HK-2 (cell line): ENCODE measurements around the gene PEPD.
"Not testable (repeated sequence)": the region's sequence is repeated elsewhere in the genome, so short reads cannot be mapped to it uniquely, and the experiment has no call there.

Experiments used
- DNase-seq: peaks from one replicate; pipeline ENCODE4 v3.0.0-alpha.2; 2018; ENCODE audit not compliant: unreplicated experiment

Gene PEPD

DNA sequence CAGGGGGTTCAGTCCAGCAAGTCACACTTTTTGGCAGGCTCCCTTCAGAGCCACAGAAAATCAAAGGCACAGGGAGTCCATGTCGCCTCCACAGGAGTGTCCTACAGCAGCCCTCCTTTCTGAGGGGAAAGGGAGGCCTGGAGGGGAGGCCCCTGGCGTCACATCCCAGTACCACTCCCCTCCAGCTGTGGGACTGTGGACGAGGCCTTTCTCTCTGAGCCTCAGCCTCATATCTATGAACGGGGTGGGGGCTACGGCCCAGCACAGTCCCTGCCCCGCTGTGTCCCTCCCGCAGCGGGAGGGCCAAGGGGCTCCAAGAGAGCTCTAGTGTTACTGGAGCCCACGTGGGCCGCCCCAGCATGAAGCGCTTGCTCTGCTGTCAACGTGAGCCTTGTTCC, 23.8 kb downstream of the PEPD start:
- DNase-seq: no peak

DNA sequence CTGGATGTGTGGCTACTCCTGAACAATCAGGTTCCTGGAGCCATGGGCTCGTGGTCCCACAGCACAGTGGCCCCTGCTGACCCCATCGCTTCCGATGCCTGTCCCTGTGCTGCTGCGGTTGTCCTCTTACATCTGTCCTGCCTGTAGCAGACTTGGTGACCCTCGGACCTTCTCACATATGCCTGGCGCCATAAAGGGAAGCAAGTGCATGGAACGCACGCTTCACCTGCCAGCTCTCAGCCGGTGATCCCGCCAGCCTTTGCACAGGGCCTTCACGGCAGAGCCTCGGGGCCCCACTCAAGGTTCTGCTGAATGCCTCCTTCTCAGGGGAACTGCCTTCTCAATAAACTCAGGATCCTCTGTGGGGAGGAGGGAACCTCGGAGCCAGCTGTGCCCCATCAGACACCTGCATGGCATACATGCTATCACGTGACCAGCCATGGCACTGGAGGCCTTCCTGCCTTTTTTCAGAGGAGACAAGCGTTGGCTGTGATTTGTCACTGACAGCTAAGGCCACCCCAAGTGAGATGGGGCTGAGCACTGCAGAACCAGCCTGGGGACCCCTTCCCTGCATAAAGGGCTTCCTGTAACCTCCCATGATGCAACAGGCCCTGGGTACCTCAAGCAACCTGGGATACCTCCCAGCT, 24.3 kb downstream of the PEPD start:
- no peak for DNase-seq

DNA sequence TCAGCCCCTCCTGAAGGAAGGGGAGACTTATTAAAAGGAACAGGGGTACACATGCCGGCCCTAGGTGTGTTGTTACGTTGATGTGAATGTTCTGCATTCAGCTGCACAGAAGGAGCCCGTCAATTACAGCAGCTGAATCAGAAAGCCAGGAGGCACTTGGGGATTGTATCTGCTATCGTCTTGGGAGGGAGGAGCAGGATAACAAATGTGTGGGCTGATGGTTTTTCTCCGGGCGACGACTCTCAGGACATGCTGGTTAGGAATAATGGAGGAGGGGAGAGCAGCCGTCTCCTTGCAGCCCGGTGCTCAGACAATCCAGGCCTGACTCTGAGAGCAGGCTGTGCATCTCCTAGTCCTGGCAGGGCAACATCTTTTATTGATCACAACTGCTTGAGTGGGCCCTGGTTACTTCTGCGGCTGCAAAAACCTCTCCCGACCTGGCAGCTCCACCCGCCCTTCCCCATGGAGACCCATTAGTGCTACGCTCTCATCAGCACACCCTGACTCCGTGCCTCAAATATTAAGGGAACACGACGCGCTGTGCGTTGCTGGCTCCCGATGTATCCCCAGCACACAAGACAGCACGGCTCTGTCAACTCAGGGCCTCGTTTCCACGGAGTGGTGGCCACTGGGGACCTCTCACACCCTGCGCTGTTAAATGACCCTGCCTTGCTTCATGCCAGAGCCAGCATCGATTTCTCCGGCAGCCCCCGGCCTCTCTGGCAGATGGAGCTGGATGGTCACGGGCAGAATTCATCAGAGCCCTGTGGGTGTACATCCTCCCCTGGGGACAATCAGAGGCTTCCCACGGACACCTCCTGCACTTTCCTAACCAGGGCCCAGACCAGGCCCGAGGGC, 25.3 kb downstream of the PEPD start:
- no peak for DNase-seq

DNA sequence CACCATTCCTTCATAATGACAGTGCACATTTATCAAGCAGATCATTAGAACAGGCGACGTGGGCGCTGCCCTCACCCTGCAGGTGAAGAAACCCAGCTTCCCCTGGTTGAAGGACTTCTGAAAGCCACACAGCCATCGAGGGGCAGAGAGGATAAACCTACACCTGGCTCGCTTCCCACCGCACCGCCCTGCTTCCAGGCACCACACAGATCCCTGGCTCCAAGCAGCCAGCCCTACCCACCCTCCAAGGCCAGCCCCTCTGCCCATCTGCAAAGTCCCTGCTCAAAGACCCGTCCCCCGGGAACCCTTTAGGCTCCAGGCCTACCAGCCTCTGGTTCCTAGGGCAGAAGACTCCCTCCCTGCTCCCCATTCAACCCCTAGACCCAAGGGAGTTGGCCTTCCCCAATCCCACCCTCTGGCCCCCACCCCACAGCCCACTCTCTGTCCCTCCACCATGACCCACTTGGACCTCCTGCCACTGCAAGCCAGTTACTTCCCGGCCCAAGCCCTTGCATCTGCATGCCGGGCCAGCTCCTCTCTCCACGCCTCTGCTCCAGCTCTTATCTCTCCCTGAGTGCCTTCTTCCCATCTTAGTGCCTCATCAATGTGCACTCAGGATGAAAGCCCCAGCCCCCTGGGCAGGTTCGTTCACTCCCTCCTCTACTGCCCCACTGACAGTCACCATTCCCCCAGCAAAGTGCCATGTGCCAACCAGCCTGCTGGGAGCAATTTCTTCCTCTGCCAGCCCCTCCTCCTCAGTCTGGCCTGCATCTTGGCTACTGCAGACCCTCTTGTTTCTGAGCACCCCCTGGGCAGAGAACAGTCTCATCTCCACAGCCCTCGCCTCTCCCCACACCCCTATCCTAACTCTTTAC, 28.0 kb downstream of the PEPD start:
- DNase-seq: no peak

DNA sequence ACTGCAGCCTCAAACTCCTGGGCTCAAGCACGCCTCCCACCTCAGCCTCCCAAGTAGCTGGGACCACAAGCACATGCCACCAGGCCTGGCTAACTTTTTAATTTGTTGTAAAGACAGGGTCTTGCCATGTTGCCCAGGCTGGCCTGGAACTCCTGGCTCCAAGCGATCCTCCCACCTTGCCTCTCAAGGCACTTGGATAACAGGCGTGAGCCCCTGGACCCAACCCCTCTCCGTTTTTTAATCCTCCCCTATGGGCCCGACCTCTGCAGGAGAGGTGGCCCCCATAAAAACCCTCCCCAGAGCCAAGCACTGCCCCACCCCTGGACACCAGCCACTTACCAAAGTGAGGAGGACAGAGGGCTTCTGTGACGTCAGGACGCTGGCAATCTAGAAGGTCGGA, 28.6 kb downstream of the PEPD start:
- DNase-seq: no peak

DNA sequence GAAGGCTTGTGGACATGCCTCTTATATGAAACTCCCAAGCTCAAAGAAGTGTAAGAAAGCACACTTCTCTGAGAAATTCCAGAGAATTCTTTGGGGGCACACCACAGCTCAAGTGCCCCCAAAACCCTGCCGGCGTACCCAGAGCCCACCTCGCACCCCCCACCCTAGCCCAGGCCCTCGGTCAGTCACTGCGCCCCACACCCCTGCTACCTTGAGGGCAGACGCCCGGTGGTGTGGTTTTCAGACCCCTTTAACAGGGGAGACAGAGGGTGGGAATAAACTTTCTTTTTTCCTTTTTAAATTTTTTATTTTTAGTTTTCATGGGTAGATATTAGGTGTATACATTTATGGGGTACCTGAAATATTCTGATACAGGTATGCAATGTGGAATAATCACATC, 29.5 kb downstream of the PEPD start:
- no peak for DNase-seq

DNA sequence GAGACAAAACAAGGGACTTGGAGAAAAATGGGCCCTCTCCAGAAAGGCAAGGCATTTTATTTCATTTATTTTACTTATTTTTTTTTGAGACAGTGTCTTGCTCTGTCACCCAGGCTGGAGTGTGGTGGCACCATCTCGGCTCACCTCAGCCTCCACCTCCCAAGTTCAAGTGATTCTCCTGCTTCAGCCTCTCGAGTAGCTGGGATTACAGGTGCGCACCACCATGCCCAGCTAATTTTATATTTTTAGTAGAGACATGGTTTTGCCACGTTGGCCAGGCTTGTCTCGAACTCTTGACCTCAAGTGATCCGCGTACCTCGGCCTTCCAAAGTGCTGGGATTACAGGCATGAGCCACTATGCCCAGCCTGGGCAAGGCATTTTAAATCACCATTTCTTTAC, 31.0 kb downstream of the PEPD start:
- DNase-seq: not testable (repeated sequence)

DNA sequence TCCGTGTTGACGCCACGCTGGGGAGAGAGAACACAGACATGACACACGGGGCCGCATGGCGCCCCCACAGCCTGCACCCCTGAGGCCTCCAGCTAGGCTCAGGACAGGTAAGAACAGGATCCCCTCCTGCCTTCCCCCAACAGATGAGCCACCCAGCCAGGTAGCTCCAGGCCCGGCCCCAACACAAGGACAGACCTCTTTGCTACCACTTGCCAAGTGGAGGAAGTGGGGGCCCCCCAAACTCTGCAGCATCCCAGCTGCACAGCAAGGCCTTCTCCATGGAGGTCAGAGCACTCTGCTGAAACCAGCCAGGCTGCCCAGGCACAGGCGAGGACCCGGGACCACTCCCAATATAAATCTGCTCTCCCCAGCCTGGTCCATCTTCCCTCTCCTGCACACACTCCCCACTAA, 31.5 kb downstream of the PEPD start:
- DNase-seq: no peak

DNA sequence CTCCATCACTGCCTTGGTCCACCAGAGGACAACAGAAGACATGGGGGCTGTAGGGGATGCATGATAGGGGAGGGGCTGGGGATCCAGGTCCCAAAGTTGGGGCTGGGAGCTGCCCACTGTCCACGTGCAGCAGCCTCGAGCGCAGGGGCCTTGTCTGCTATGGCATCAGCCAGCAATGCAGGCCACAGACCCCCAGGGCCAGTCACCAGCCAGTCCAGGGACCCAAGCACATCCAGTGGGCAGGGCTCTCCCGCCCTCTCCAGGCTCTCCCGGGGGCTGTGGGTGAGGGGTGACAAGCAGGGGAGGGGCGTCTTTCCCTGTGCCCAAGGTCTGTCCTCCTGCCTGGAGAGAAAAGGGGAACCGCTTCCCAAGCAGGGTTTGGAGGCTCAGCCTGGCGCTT, 32.8 kb downstream of the PEPD start:
- DNase-seq: no peak

DNA sequence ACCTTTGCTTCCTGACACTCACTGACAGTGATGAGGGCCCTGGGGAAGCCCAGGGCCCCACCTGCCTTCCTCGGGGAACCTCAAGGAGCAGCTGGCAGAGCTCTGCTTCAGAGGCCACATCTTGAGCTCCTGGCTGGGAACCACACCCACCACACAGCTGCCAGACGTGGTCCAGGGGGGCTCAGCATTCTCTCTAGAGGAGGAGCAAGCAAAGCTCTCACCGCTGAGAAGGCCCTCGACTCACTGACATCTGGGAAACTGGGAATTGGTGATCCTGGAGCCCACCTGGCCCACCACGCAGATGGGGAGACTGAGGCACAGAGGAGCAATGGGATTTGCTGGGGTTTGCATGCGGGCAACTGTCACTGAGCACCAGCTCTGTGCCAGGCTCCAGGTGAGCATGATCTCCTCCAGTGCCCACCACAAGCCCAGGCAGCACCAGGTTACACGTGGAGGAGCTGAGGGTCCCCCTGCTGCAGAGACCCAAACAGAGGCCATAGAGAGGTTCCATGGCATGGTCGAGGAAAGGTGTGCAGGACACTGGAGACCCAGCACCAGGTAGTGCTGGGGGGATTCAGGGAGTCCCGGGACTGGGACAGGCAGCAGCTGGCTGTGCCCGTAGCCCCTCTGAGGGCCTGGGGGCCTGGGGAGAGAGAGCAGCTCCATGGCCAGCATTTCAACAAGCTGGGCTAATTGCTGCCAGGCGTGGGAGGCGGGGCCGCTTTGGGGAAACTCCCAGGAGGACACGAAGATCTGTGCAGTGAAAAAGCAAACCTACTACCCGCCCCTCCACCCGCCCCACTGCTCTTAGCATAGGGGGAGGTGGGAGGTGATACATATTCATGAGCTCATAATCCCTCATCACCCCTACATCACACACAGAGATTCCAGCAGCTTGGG, 33.4 kb downstream of the PEPD start:
- DNase-seq: no peak

DNA sequence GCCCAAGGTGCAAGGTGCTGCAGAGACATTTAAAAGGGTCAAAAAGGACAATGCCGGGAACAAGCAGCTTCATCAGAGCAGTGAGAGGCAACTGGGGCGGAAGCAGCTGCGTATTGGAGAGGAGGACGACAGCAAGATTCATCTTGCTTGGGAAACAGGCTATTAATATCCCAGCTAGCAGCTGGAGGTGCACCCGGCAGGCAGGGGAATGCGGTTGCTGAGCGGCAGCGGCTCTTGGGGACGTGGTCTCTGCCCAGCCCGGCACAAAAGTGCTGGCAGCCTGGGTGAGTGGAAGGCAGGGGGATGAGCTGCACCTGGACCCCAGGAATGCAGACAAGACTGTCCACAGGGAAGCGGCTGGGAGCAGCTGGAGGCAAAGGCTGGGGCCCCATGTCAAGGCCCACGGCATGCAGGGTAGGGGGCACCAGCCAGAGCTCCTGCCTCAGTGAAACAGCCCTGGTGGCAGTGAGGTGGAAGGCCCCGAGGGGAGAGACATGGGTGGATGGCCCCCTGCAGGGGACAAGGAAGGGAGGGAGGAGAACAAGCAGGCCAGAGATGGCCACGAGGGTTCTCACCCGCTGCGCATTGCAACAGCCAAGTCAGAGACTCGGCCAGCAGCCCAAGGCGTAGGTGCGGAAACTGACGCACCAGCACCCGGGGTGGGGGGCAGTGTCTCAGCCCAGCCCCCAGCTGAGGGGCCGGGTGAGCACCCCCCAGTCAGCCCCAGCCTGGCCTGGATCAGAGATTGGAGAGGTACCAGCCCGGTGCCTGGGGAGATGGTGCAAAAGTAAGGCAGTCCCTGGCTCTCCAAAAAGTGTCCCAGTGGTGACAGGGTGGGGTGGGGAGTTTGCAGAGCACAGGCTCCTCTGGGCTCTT, 34.4 kb downstream of the PEPD start:
- DNase-seq: no peak

DNA sequence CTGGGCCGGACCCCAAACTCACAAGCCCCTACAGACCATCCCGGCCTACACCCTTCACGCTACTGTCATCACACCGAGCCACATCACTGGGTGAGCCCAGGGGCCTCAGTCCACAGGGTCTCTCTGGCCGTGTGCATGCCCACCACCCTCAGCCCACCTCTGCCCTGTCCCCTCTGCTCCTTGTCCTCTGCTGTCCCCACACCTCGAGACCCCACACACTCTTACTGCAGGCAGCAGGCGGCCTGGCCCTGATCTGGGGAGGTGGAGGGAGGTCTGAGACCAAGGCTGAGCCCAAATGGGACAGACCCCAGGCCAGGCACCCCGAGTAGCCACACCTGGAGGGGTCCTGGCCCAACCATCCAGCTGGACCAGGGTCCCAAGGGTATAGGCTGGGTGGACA, 35.2 kb downstream of the PEPD start:
- no peak for DNase-seq

DNA sequence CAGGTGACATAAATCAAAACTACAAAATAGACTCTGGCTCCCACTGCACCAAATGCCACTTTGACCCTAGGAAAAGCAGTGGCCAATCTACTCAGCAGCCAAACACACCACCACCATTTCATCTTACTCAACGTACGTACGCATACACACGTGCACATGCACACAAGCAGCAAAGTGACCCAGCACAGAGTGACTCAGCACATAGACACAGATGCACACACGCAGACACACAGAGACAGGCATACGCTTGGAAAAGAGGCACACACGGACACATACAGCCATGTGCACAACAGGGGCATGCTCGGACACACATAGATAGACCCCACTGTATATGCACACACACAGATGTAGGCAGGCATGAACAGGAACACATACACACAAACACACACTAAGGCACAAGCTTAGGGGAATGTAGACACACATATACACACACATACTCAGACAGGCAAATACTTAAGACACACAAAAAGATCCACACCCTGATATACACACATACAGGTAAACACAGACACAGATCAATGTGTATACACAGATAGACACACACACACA, 37.3 kb downstream of the PEPD start:
- DNase-seq: no peak

DNA sequence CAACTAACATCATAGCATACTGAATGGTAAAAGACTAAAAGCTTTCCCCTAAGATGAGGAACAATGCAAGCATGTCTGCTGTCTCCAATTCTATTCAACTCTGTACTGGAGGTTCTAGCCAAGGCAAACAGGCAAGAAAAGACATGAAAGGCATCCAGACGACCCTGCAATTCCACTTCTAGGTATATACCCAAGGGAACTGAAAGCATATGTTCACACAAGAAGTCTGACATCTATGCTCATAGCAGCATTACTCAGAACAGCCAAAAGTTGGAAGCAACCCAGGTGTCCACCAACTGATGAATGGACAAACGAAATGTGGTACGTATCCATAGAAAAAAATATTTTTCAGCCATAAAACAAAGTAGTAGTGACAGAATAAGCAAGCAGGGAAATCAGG, 39.1 kb downstream of the PEPD start:
- no peak for DNase-seq

DNA sequence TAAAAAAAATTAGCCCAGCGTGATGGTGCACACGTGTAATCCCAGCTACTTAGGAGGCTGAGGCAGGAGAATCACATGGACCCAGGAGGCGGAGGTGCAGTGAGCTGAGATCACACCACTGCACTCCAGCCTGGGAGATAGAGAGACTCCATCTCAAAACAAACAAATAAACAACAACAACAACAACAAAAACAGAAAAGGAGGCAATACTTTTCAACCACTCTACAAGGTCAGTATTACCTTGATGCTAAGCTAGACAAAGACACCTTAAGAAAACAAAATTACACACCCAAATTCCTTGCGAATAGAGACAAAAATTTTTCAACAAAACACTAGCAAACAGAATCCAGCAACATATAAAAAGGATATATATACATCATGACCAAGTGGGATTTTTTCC, 39.7 kb downstream of the PEPD start:
- DNase-seq: no peak

DNA sequence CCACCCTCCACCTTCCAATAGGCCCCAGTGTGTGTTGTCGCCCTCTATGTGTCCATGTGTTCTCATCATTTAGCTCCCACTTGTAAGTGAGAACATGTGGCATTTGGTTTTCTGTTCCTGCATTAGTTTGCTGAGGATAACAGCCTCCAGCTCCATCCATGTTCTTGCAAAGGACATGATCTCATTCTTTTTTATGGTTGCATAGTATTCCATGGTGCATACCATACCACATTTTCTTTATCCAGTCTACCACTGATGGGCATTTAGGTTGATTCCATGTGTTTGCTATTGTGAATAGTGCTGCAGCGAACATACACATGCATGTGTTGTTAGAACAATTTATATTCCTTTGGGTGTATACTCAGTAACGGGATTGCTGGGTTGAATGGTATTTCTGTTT, 42.0 kb downstream of the PEPD start:
- not testable (repeated sequence) for DNase-seq

DNA sequence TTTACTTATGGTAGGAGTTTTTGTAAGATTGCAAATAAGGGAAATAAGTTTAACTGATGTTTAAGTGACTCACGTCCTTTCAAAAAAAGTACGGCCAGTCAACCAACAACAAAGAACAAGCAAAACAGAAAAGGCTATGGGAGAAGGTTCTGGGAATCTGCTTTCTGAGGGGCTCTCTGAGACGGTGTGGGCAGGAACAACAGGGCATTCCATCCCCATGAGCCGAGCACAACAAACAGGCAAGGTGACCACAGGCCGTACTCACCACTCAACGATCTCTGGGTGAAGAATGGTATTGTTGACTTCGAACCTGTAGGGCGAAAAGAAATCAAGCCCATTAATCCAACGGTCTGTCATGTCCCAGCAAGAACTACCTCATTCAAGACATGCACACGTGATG, 43.8 kb downstream of the PEPD start:
- no peak for DNase-seq

DNA sequence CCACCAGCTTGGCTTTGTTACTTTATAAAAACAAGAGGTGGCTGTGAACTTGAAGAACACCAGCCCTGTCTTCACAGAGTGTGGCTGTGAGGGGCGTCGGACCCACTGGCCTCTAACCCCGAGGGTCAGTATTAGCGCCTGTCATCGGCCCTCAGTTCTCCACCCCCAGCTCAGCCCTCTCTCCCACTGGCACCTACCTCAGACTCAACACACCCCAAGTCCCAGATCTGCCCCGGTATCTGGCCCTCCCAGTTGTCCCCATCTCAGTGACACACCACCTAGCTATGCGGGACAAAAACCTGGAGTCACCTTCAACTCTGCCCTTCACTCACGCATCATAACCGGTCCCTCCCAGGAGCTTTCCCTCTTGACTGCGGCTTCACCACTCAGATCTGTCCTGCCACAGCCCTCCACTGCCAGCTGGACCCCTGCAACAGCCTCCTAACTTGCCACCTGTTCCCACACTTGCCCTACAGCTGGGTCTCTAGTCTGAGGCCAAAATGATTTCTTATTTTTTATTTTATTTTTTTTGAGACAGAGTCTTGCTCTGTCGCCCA, 45.4 kb downstream of the PEPD start:
- DNase-seq: no peak

DNA sequence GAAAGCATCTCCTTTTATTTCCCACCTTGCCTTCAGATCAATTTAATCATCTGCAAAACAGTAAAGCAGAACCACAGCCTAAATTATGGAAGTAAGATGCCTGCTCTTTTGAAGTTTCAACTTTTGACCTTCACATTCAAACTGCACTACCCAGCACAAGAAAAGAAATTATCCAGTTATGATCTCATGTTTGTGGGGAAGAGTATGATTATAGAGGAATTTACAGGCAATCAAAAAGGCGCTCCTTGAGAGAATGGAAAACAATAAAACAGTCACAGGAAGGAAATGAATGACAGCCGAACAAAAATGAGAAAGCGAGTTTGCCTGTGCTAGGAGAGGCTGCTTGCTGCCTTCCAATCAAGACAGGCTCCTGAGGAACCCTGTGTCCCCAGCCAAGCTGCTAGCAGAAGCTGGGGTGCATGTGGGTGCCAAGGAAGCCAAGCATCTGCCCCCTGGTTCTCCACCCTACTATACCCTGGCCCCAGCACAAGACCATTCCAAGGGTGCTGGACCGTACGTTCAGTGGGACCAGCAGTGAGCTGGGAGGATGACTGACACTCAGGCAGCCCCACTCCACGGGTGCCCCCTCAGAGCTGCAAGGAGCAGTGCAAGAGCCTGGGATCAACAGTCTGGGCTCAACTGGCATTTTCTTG, 47.8 kb downstream of the PEPD start:
- no peak for DNase-seq
